KMS-11 (cell line): ENCODE measurements around the gene SUPT3H.
"Not testable (repeated sequence)": the region's sequence is repeated elsewhere in the genome, so short reads cannot be mapped to it uniquely, and the experiment has no call there.

ENCODE experiments used
- H2AFZ ChIP-seq: fragments of 200-600 bp; sonication (generic); 2 replicates; pipeline ENCODE4 v1.6.1; 2016; ENCODE audit warnings: antibody characterized with exemption, mixed run types, low read depth
- H3K27ac ChIP-seq: fragments of 200-600 bp; sonication (generic); 2 replicates; pipeline ENCODE4 v1.6.1; 2016; ENCODE audit warnings: mild to moderate bottlenecking, mixed run types
- H3K27me3 ChIP-seq: fragments of 200-600 bp; sonication (generic); 2 replicates; pipeline ENCODE4 v1.6.1; 2017; ENCODE audit warnings: mild to moderate bottlenecking, low read depth, mixed run types, moderate library complexity; ENCODE audit not compliant: insufficient read depth
- H3K36me3 ChIP-seq: fragments of 200-600 bp; sonication (generic); 2 replicates; pipeline ENCODE4 v1.6.1; 2017; ENCODE audit warnings: mild to moderate bottlenecking, mixed run types; ENCODE audit not compliant: insufficient read depth
- H3K4me1 ChIP-seq: fragments of 200-600 bp; sonication (generic); 2 replicates; pipeline ENCODE4 v1.6.1; 2016; ENCODE audit warnings: mild to moderate bottlenecking, low read depth, mixed run types; ENCODE audit not compliant: poor library complexity, severe bottlenecking
- H3K4me2 ChIP-seq: fragments of 200-600 bp; sonication (generic); 2 replicates; pipeline ENCODE4 v1.7.0; 2016; ENCODE audit warnings: mild to moderate bottlenecking, mixed run types
- H3K4me3 ChIP-seq: fragments of 200-600 bp; sonication (generic); IDR thresholded peaks from 2 replicates; pipeline ENCODE4 v1.6.1; 2017; ENCODE audit warnings: low read depth, low read length, mixed read lengths; ENCODE audit not compliant: insufficient read depth
- H3K79me2 ChIP-seq: fragments of 200-600 bp; sonication (generic); 2 replicates; pipeline ENCODE4 v1.6.1; 2016; ENCODE audit warnings: low read depth, mixed run types; ENCODE audit not compliant: insufficient read depth
- H3K9ac ChIP-seq: fragments of 200-600 bp; sonication (generic); 2 replicates; pipeline ENCODE4 v1.6.1; 2016; ENCODE audit warnings: mild to moderate bottlenecking, mixed run types
- H4K20me1 ChIP-seq: fragments of 200-600 bp; sonication (generic); 2 replicates; pipeline ENCODE4 v1.6.1; 2016; ENCODE audit warnings: mild to moderate bottlenecking, mixed run types; ENCODE audit not compliant: insufficient read depth
- CTCF ChIP-seq: fragments of 200-600 bp; sonication (generic); conservative IDR thresholded peaks from 2 replicates; pipeline ENCODE4 v1.6.1; 2017; ENCODE audit warnings: low read depth, mild to moderate bottlenecking, antibody characterized with exemption, low read length, moderate library complexity, mixed read lengths

The SUPT3H gene

GRCh38 chr6:44868910-44869309, 508.8 kb downstream of the SUPT3H start:
- Histone ChIP-seq H3K27ac (no peak overlapping the region), H4K20me1 (no peaks in the 10 kb centered on the region), H3K79me2 (no peaks in the 10 kb centered on the region), H3K9ac (no peak overlapping the region), H3K4me3 (no peak overlapping the region), H3K36me3 (no peaks in the 10 kb centered on the region), H2AFZ (no peak overlapping the region), H3K27me3 (no peaks in the 10 kb centered on the region), H3K4me1 (no peaks in the 10 kb centered on the region), H3K4me2 (no peak overlapping the region)
- no peak for TF ChIP-seq CTCF

DNA sequence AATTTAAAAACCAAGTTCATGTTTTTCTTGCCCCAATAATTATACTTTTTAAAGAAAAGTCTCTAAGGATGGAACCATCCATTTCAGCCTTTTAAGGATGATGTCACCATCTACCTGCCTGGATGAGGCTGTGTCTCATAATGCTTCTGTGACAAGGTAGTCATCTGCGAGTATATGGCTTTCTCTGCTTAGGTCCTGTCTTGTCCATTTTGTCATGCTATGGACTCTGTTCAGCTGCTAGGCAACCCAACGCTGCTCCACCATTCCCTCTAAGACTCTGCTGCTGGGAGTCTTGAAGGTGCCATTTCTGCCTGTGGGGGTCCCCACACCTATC, 509.4 kb downstream of the SUPT3H start:
- Histone ChIP-seq H3K79me2 (no peaks in the 10 kb centered on the region), H3K4me3 (no peak overlapping the region), H3K36me3 (no peaks in the 10 kb centered on the region), H3K27ac (no peak overlapping the region), H3K27me3 (no peaks in the 10 kb centered on the region), H2AFZ (no peak overlapping the region), H3K4me2 (no peak overlapping the region), H3K4me1 (no peaks in the 10 kb centered on the region), H4K20me1 (no peaks in the 10 kb centered on the region), H3K9ac (no peak overlapping the region)
- TF ChIP-seq CTCF = no peak

DNA sequence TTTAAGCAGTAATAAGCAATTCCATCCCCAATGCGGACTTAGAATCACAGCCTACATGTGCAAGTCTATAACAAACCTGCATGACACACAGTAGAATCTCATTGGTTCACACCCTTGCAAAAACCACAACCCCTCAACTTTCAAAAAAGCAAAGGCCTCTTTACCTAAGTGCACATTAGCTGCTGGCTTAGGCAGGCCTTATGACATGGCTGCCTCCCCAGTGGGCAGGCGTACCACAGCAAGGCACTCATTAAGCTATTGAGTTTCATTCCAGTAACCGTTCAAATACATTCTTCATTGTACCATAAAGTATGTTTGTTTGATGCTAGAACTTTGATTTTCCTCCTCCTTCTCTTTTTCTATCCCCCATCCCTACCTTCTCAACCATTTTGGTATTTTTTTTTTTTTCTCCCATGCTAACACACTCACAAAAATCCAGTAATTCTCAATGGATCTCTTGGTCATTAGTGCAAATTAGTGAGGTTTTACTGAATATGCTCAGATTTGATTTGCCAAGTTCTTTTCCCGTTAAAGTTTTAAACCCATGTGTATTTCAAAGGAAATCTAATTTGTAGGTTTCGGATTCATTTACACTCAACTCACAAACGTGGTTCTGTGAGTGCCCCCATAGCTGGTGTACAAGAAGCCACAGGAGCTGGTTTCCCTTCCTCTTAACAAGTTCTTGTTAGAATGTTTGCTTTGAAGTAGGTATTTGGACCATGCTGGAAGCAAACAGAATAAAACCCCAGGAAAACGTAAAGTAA, 510.0 kb downstream of the SUPT3H start:
- no peak overlapping the region for H3K4me2 ChIP-seq
- no peak overlapping the region for H3K9ac ChIP-seq
- H4K20me1 ChIP-seq = no peaks in the 10 kb centered on the region
- H3K27ac ChIP-seq = no peak overlapping the region
- H2AFZ ChIP-seq = no peak overlapping the region
- H3K79me2 ChIP-seq = no peaks in the 10 kb centered on the region
- no peak for TF ChIP-seq CTCF
- H3K36me3 ChIP-seq = no peaks in the 10 kb centered on the region
- H3K4me3 ChIP-seq = no peak overlapping the region
- H3K27me3 ChIP-seq = no peaks in the 10 kb centered on the region
- H3K4me1 ChIP-seq = no peaks in the 10 kb centered on the region

GRCh38 chr6:44865184-44865583, 512.5 kb downstream of the SUPT3H start:
- H3K79me2 ChIP-seq, H3K9ac ChIP-seq, H4K20me1 ChIP-seq, H3K4me3 ChIP-seq, H3K27ac ChIP-seq, H2AFZ ChIP-seq, H3K4me2 ChIP-seq, H3K36me3 ChIP-seq, H3K27me3 ChIP-seq, H3K4me1 ChIP-seq: not testable (repeated sequence)

DNA sequence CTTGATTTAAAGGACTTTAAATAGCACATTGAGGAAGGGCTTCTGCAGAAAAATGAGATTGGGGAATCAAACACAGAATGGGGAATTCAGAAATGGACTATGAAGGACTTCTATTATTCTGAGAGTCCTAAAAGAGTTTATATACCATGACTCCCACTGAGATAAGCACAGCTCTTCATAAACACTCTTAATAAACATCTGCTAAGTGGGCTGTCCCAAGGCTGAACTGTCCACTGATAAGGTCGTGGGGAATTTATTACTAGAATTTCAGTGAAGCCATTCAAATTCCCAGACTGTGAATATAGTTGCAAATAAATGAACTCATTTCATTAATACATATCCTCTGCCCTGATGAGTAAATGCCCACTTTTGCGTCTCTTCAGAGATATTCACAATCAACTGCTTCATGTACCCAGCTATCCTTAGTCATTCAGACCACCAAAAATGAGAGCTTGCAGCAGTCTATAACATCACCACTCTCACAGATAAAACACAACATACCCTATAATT, 517.8 kb downstream of the SUPT3H start:
- Histone ChIP-seq H4K20me1 (no peaks in the 10 kb centered on the region), H3K9ac (no peak overlapping the region), H3K27ac (no peak overlapping the region), H2AFZ (no peak overlapping the region), H3K36me3 (no peaks in the 10 kb centered on the region), H3K27me3 (no peaks in the 10 kb centered on the region), H3K4me3 (no peak overlapping the region), H3K4me1 (peaks cover 7% of the 10 kb centered on the region), H3K4me2 (no peak overlapping the region), H3K79me2 (no peaks in the 10 kb centered on the region)
- TF ChIP-seq CTCF = no peak
